HepG2 (cell line): ENCODE measurements around the gene SMAP2. TPM values are rescaled to one million over a fixed set of nuclear protein-coding genes. Genes with fewer than 3 reads are reported as not detected.

Source experiments
- CAMTA2 ChIP-seq: sonication (generic); formaldehyde crosslinking; IDR thresholded peaks from 2 replicates; pipeline ENCODE4 v1.4.0; 2020; ENCODE audit warnings: mild to moderate bottlenecking, missing genetic modification reagents, borderline replicate concordance
- CEBPG ChIP-seq: IDR thresholded peaks from 2 replicates; pipeline ENCODE4 v1.6.1; 2016
- FOXJ3 ChIP-seq: sonication (generic); formaldehyde crosslinking; IDR thresholded peaks from 2 replicates; pipeline ENCODE4 v1.4.0; 2020; ENCODE audit warnings: missing genetic modification reagents, mild to moderate bottlenecking, borderline replicate concordance
- GFI1 ChIP-seq: sonication (generic); formaldehyde crosslinking; IDR thresholded peaks from 2 replicates; pipeline ENCODE4 v1.5.0; 2020; ENCODE audit warnings: missing genetic modification reagents, mild to moderate bottlenecking, borderline replicate concordance
- HNRNPL ChIP-seq: fragments of 200-400 bp; formaldehyde crosslinking; IDR thresholded peaks from 2 replicates; pipeline ENCODE4 v1.6.1; 2017; ENCODE audit warnings: mild to moderate bottlenecking, low read depth, low read length
- MED1 ChIP-seq: sonication (generic); formaldehyde crosslinking; IDR thresholded peaks from 2 replicates; pipeline ENCODE4 v1.4.0; 2020; ENCODE audit warnings: missing genetic modification reagents
- NCOR1 ChIP-seq: fragments of 200-600 bp; sonication (generic); IDR thresholded peaks from 2 replicates; pipeline ENCODE4 v1.7.0; 2017; ENCODE audit warnings: antibody characterized with exemption, low read length, borderline replicate concordance
- NFIC ChIP-seq: IDR thresholded peaks from 2 replicates; pipeline ENCODE4 v1.6.1; 2012; ENCODE audit warnings: mild to moderate bottlenecking, low read length, inconsistent platforms
- NR2C2 ChIP-seq: sonication (generic); formaldehyde crosslinking; IDR thresholded peaks from 2 replicates; pipeline ENCODE4 v1.4.0; 2020; ENCODE audit warnings: missing genetic modification reagents, mild to moderate bottlenecking, moderate library complexity, borderline replicate concordance
- RXRB ChIP-seq: IDR thresholded peaks from 2 replicates; pipeline ENCODE4 v1.6.1; 2016; ENCODE audit warnings: borderline replicate concordance, missing genetic modification reagents, missing compliant biosample characterization
- THAP11 ChIP-seq: IDR thresholded peaks from 2 replicates; pipeline ENCODE4 v1.6.1; 2016; ENCODE audit warnings: missing biosample characterization, missing genetic modification reagents
- XRCC5 ChIP-seq: fragments of 200-400 bp; formaldehyde crosslinking; optimal IDR thresholded peaks from 2 replicates; pipeline ENCODE3; 2017; ENCODE audit warnings: mild to moderate bottlenecking, low read length
- ZNF367 ChIP-seq: sonication (generic); formaldehyde crosslinking; IDR thresholded peaks from 2 replicates; pipeline ENCODE4 v1.4.0; 2020; ENCODE audit warnings: missing genetic modification reagents, borderline replicate concordance
- ZNF607 ChIP-seq: sonication (generic); formaldehyde crosslinking; IDR thresholded peaks from 2 replicates; pipeline ENCODE4 v1.5.1; 2020; ENCODE audit warnings: missing genetic modification reagents, mild to moderate bottlenecking, borderline replicate concordance
- ZNF746 ChIP-seq: sonication (generic); formaldehyde crosslinking; IDR thresholded peaks from 2 replicates; pipeline ENCODE4 v1.8.0; 2022; ENCODE audit warnings: mild to moderate bottlenecking, missing genetic modification reagents
- polyA plus RNA-seq, 8 experiments: library from polyadenylated mRNA; depleted of rRNA in 3 of 8; stranded (reverse) in 7 of 8; unstranded in 1 of 8; fragments of >200 nt; fragmentation: Illumina TruSeq in 4 of 8; extraction: Trizol in 4 of 8; gene quantifications; 2 replicates each; pipeline versions ENCODE4 v1.2.1 to v1.2.3, GENCODE V29; 2011 to 2016; ENCODE audit warnings: low read depth in 4 of 8, missing spikeins in 1 of 8, mixed read lengths in 1 of 8; ENCODE audit not compliant: insufficient read depth in 1 of 8
- total RNA-seq, 5 experiments: library from RNA; depleted of rRNA; stranded (reverse); fragments of >200 nt; fragmentation: Illumina TruSeq; extraction: Trizol; gene quantifications; 2 replicates each; pipeline ENCODE4 v1.2.3, GENCODE V29; 2016; ENCODE audit warnings: low read depth in 1 of 5
- TF ChIP-seq, protein P1 (sequence below): sonication (generic); formaldehyde crosslinking; IDR thresholded peaks from 2 replicates; pipeline ENCODE4 v1.5.0; 2020; ENCODE audit warnings: missing genetic modification reagents, mild to moderate bottlenecking, borderline replicate concordance
- TF ChIP-seq, protein P2 (sequence below): sonication (generic); formaldehyde crosslinking; IDR thresholded peaks from 2 replicates; pipeline ENCODE4 v1.9.0; 2021; ENCODE audit warnings: missing genetic modification reagents, borderline replicate concordance
- TF ChIP-seq, protein P3 (sequence below): IDR thresholded peaks from 2 replicates; pipeline ENCODE4 v1.6.1; 2018; ENCODE audit warnings: missing genetic modification reagents
- TF ChIP-seq, protein P4 (sequence below): sonication (generic); formaldehyde crosslinking; conservative IDR thresholded peaks from 2 replicates; pipeline ENCODE4 v1.4.0; 2020; ENCODE audit warnings: missing genetic modification reagents
- TF ChIP-seq, protein P5 (sequence below): sonication (generic); formaldehyde crosslinking; IDR thresholded peaks from 2 replicates; pipeline ENCODE4 v1.5.1; 2020; ENCODE audit warnings: missing genetic modification reagents, mild to moderate bottlenecking, borderline replicate concordance

Gene SMAP2
- total and polyA plus RNA-seq, 2 of the 13 experiments (the other 11 are each of a cell fraction or from before 2014, with no cell fraction given), result 19.0 to 22.3 TPM

DNA sequence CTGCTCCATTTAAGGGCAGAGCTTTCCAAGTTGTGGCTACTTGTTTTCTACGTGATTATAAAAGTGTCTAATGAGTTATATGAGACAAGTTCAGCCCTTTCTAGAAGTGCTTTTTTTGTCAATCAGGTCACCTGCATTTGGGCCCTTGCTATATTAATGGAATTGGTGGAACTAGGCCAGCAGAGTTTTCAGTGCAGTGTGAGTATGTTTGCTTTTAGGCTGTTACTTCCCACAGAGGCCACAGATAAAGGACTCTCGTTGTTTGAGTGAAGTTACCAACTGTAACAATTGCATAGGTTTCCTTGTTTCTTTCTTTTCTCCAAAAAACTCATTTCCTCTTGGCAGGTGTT is 10.9 kb downstream of the SMAP2 start (continued):
- TF ChIP-seq, protein P1, sequence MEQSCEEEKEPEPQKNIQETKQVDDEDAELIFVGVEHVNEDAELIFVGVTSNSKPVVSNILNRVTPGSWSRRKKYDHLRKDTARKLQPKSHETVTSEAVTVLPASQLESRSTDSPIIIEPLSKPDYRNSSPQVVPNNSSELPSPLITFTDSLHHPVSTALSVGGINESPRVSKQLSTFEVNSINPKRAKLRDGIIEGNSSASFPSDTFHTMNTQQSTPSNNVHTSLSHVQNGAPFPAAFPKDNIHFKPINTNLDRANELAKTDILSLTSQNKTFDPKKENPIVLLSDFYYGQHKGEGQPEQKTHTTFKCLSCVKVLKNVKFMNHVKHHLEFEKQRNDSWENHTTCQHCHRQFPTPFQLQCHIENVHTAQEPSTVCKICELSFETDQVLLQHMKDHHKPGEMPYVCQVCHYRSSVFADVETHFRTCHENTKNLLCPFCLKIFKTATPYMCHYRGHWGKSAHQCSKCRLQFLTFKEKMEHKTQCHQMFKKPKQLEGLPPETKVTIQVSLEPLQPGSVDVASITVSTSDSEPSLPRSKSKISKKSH (CRISPR knock-in tag), result no peak
- TF ChIP-seq ZNF746 (CRISPR knock-in tag) (no peak), ZNF607 (no peak), FOXJ3 (CRISPR knock-in tag) (0 out of 2 replicates have a peak, but pooled peaks have one; percentile 15), XRCC5 (no peak), NCOR1 (no peak; the same call in 1 of the 2 replicates), ZNF367 (no peak), HNRNPL (no peak), CAMTA2 (CRISPR knock-in tag) (no peak), MED1 (no peak), CEBPG (CRISPR knock-in tag) (no peak), GFI1 (peak; percentile 74), NFIC (peak; percentile 46; the same call in 1 of the 2 replicates), RXRB (no peak), NR2C2 (0 out of 2 replicates have a peak, but pooled peaks have one; percentile 7), THAP11 (CRISPR knock-in tag) (peak; percentile 44; the same call in 1 of the 2 replicates)
- TF ChIP-seq, protein P2, sequence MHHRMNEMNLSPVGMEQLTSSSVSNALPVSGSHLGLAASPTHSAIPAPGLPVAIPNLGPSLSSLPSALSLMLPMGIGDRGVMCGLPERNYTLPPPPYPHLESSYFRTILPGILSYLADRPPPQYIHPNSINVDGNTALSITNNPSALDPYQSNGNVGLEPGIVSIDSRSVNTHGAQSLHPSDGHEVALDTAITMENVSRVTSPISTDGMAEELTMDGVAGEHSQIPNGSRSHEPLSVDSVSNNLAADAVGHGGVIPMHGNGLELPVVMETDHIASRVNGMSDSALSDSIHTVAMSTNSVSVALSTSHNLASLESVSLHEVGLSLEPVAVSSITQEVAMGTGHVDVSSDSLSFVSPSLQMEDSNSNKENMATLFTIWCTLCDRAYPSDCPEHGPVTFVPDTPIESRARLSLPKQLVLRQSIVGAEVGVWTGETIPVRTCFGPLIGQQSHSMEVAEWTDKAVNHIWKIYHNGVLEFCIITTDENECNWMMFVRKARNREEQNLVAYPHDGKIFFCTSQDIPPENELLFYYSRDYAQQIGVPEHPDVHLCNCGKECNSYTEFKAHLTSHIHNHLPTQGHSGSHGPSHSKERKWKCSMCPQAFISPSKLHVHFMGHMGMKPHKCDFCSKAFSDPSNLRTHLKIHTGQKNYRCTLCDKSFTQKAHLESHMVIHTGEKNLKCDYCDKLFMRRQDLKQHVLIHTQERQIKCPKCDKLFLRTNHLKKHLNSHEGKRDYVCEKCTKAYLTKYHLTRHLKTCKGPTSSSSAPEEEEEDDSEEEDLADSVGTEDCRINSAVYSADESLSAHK (CRISPR knock-in tag), result no peak
- TF ChIP-seq, protein P3, sequence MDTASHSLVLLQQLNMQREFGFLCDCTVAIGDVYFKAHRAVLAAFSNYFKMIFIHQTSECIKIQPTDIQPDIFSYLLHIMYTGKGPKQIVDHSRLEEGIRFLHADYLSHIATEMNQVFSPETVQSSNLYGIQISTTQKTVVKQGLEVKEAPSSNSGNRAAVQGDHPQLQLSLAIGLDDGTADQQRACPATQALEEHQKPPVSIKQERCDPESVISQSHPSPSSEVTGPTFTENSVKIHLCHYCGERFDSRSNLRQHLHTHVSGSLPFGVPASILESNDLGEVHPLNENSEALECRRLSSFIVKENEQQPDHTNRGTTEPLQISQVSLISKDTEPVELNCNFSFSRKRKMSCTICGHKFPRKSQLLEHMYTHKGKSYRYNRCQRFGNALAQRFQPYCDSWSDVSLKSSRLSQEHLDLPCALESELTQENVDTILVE (CRISPR knock-in tag), result no peak
- TF ChIP-seq, protein P4, sequence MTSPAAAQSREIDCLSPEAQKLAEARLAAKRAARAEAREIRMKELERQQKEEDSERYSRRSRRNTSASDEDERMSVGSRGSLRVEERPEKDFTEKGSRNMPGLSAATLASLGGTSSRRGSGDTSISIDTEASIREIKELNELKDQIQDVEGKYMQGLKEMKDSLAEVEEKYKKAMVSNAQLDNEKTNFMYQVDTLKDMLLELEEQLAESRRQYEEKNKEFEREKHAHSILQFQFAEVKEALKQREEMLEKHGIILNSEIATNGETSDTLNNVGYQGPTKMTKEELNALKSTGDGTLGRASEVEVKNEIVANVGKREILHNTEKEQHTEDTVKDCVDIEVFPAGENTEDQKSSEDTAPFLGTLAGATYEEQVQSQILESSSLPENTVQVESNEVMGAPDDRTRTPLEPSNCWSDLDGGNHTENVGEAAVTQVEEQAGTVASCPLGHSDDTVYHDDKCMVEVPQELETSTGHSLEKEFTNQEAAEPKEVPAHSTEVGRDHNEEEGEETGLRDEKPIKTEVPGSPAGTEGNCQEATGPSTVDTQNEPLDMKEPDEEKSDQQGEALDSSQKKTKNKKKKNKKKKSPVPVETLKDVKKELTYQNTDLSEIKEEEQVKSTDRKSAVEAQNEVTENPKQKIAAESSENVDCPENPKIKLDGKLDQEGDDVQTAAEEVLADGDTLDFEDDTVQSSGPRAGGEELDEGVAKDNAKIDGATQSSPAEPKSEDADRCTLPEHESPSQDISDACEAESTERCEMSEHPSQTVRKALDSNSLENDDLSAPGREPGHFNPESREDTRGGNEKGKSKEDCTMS, result no peak
- TF ChIP-seq, protein P5, sequence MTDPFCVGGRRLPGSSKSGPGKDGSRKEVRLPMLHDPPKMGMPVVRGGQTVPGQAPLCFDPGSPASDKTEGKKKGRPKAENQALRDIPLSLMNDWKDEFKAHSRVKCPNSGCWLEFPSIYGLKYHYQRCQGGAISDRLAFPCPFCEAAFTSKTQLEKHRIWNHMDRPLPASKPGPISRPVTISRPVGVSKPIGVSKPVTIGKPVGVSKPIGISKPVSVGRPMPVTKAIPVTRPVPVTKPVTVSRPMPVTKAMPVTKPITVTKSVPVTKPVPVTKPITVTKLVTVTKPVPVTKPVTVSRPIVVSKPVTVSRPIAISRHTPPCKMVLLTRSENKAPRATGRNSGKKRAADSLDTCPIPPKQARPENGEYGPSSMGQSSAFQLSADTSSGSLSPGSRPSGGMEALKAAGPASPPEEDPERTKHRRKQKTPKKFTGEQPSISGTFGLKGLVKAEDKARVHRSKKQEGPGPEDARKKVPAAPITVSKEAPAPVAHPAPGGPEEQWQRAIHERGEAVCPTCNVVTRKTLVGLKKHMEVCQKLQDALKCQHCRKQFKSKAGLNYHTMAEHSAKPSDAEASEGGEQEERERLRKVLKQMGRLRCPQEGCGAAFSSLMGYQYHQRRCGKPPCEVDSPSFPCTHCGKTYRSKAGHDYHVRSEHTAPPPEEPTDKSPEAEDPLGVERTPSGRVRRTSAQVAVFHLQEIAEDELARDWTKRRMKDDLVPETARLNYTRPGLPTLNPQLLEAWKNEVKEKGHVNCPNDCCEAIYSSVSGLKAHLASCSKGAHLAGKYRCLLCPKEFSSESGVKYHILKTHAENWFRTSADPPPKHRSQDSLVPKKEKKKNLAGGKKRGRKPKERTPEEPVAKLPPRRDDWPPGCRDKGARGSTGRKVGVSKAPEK (CRISPR knock-in tag), result no peak
